ENCODE results near the gene ERMP1. TPM values are rescaled to one million over a fixed set of nuclear protein-coding genes. Genes with fewer than 3 reads are reported as not detected.

ERMP1 gene
- total RNA-seq, 6 experiments from 2014 or later, result 5.1 to 7.5 (median 6.8) TPM

DNA sequence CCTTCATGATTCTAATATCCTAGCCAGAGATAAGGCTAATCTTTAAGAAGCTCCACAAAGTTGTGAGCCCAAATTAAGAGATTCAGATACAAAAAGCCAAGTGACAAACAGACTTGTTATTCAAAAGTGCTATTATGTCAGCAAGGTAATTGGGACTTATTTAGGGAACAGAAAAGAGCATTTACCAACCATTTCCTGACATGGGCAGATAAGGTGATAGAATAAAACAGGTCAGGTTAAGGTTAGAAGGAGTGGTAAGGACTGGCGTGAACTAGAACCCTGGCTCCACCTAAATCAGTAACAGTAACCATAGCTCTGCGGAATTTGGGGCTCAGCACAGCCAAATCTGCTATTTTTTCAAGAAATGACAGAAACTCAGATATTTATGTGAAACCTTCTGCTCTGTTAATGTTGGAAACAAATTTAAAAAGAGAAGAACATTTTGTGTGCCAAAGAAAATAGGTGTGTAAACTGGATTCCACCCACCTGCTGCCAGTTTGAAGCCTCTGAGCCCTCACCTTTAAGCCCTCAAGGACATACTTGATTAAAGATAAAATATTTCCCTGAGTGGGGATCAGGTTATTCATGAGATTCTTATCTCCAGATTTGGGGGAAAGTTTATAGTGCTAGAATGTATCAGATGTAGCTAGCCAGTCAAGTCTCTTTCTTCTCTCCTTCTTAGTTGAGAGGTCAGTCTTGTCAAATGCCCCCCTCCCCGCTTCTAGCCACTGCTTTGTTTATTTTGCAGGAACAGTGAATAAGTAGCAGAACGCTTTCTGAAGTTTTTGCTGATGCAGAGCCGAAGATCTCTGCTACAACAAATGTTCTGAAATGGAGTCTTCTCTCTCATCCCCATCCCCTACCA, 10.2 kb upstream of the ERMP1 start:
- no peak for TF ChIP-seq CTCF (IDR thresholded peaks at IDR 0.05)
- peak overlapping the region; percentile 62 for H3K27ac Mint-ChIP-seq
- H3K4me1 Mint-ChIP-seq (ENCODE audit: low read depth), result peaks cover 43% of the 10 kb centered on the region
- peak overlapping the region; percentile 64 for H3K4me3 Mint-ChIP-seq
- DNase-seq, result no peak
- H3K9me3 Mint-ChIP-seq, result no peaks in the 10 kb centered on the region
- peaks cover 12% of the 10 kb centered on the region for H3K36me3 Mint-ChIP-seq (ENCODE audit: low read depth)
- H3K27me3 Mint-ChIP-seq (ENCODE audit: insufficient read depth), result peaks cover 3% of the 10 kb centered on the region

GRCh38 chr9:5841771-5842573, 9.1 kb upstream of the ERMP1 start:
- Mint-ChIP-seq H3K4me3 (no peak overlapping the region), H3K27ac (no peak overlapping the region), H3K9me3 (no peaks in the 10 kb centered on the region)

DNA sequence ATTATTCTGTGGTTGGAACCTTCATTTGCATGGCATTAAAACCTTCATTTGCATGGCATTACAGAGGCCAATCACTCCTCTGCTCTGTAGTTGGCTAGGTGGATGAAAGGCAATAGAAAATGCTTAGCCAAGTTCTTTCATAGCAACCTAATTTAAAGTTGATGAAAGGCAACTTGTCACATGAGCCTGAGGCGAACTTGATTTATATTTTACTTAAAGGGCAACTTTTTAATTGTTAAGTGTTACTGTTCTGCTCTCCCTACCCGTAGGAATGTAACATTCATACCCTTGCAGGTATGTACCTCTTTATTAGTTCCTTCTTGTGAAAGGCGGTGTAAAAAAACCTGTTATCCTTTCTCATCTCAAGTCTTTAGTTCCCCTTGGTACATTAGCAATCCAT, 7.9 kb upstream of the ERMP1 start:
- Mint-ChIP-seq H3K27me3 (ENCODE audit: insufficient read depth) (peaks cover 4% of the 10 kb centered on the region), H3K9me3 (no peaks in the 10 kb centered on the region), H3K36me3 (ENCODE audit: low read depth) (peaks cover 12% of the 10 kb centered on the region), H3K4me3 (no peak overlapping the region), H3K27ac (no peak overlapping the region), H3K4me1 (ENCODE audit: low read depth) (peaks cover 43% of the 10 kb centered on the region)
- no peak for DNase-seq
- no peak for TF ChIP-seq CTCF (IDR thresholded peaks at IDR 0.05)

More at GRCh38 chr9:5841771-5842573, 9.1 kb upstream of the ERMP1 start:
- DNase-seq, result no peak
- Mint-ChIP-seq H3K4me1 (ENCODE audit: low read depth) (peaks cover 43% of the 10 kb centered on the region), H3K27me3 (ENCODE audit: insufficient read depth) (peaks cover 4% of the 10 kb centered on the region), H3K36me3 (ENCODE audit: low read depth) (peaks cover 12% of the 10 kb centered on the region)
- TF ChIP-seq CTCF (IDR thresholded peaks at IDR 0.05), result no peak

- DNase-seq, result no peak
- Mint-ChIP-seq H3K9me3 (no peaks in the 10 kb centered on the region), H3K27ac (peak overlapping the region; percentile 44; the same call in 1 of the 2 replicates)
Measured at GRCh38 chr9:5839572-5839902, 6.6 kb upstream of the ERMP1 start.

More at GRCh38 chr9:5839572-5839902, 6.6 kb upstream of the ERMP1 start:
- Mint-ChIP-seq H3K36me3 (ENCODE audit: low read depth) (peaks cover 12% of the 10 kb centered on the region), H3K4me1 (ENCODE audit: low read depth) (peaks cover 33% of the 10 kb centered on the region), H3K4me3 (no peak overlapping the region), H3K27me3 (ENCODE audit: insufficient read depth) (peaks cover 4% of the 10 kb centered on the region)
- TF ChIP-seq CTCF (IDR thresholded peaks at IDR 0.05), result no peak

Measured in HFFc6 (cell line).